Chondrocyte (in vitro differentiated cells): ENCODE measurements around the gene PTCD2. TPM values are rescaled to one million over a fixed set of nuclear protein-coding genes. Genes with fewer than 3 reads are reported as not detected.

Source experiments
- DNase-seq: peaks from one replicate; pipeline ENCODE4 v3.0.0; 2021; ENCODE audit warnings: mixed read lengths, low spot score
- H3K27ac Mint-ChIP-seq: one replicate; pipeline ENCODE4 v1.8.0; 2021; ENCODE audit warnings: mild to moderate bottlenecking, moderate library complexity, mixed read lengths; ENCODE audit not compliant: unreplicated experiment
- H3K27me3 Mint-ChIP-seq: 2 replicates; pipeline ENCODE4 v1.8.0; 2021; ENCODE audit warnings: low read depth, mixed read lengths
- H3K36me3 Mint-ChIP-seq: 2 replicates; pipeline ENCODE4 v1.8.0; 2021; ENCODE audit warnings: low read depth, mixed read lengths
- H3K4me1 Mint-ChIP-seq: 2 replicates; pipeline ENCODE4 v1.8.0; 2021; ENCODE audit warnings: low read depth, mild to moderate bottlenecking, mixed read lengths
- H3K4me3 Mint-ChIP-seq: one replicate; pipeline ENCODE4 v1.8.0; 2021; ENCODE audit warnings: mild to moderate bottlenecking, moderate library complexity, mixed read lengths; ENCODE audit not compliant: unreplicated experiment
- H3K9me3 Mint-ChIP-seq: 2 replicates; pipeline ENCODE4 v1.8.0; 2021; ENCODE audit warnings: low read depth, mixed read lengths
- CTCF ChIP-seq: fragments of 200-600 bp; sonication (generic); IDR thresholded peaks from 2 replicates; pipeline ENCODE4 v1.5.0; 2021; ENCODE audit warnings: antibody characterized with exemption, mild to moderate bottlenecking, moderate library complexity
- total RNA-seq: library from RNA; stranded (reverse); gene quantifications from 3 replicates; pipeline ENCODE4 v1.2.1, GENCODE V29; 2021

The PTCD2 gene
- total RNA-seq, 1 donor from 2014 or later, result 8.5 TPM

DNA sequence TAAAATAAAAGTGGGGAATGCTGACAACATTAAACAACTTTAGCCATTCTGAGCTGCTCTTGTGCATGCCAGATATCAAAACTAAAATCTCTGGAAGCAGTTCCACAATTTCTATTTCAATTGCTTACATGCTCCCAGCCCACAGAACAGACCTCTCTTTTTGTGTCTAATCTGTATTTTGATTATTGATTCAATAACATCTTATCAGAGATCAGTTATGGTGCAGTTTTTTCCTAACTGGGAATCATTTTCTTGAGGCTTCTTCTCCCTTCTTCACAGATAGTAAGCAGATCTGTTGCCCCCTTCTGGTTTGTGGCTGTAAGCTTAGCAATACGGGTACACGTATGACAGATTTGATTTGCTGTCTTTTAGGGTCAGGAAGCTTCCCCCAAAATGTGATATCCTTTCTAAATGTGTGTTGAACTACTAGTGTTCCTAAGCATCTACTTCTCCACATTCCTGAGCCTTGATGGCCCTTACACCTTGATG, 39.5 kb upstream of the PTCD2 start:
- peaks cover 9% of the 10 kb centered on the region for H3K9me3 Mint-ChIP-seq
- DNase-seq, result no peak
- peaks cover 47% of the 10 kb centered on the region for H3K4me1 Mint-ChIP-seq
- no peaks in the 10 kb centered on the region for H3K27me3 Mint-ChIP-seq
- peak overlapping the region; percentile 83 for H3K27ac Mint-ChIP-seq
- H3K4me3 Mint-ChIP-seq, result no peak overlapping the region
- peak; percentile 87 for TF ChIP-seq CTCF
- H3K36me3 Mint-ChIP-seq, result peaks cover 10% of the 10 kb centered on the region

- Mint-ChIP-seq H3K27ac (peak overlapping the region; percentile 83), H3K9me3 (peaks cover under 1% of the 10 kb centered on the region), H3K4me3 (no peak overlapping the region), H3K4me1 (peaks cover 47% of the 10 kb centered on the region), H3K27me3 (no peaks in the 10 kb centered on the region), H3K36me3 (peaks cover 8% of the 10 kb centered on the region)
- no peak for TF ChIP-seq CTCF
- no peak for DNase-seq
Measured at GRCh38 chr5:72281430-72281763, 38.8 kb upstream of the PTCD2 start.

GRCh38 chr5:72281764-72282499, 38.2 kb upstream of the PTCD2 start:
- peaks cover 47% of the 10 kb centered on the region for H3K4me1 Mint-ChIP-seq
- no peaks in the 10 kb centered on the region for H3K9me3 Mint-ChIP-seq
- H3K27ac Mint-ChIP-seq, result peak overlapping the region; percentile 83
- TF ChIP-seq CTCF, result no peak
- H3K4me3 Mint-ChIP-seq, result no peak overlapping the region
- DNase-seq, result no peak
- H3K36me3 Mint-ChIP-seq, result peaks cover 6% of the 10 kb centered on the region
- no peaks in the 10 kb centered on the region for H3K27me3 Mint-ChIP-seq

- Mint-ChIP-seq H3K36me3 (peaks cover 5% of the 10 kb centered on the region), H3K4me3 (no peak overlapping the region), H3K27me3 (no peaks in the 10 kb centered on the region), H3K9me3 (no peaks in the 10 kb centered on the region), H3K4me1 (peaks cover 47% of the 10 kb centered on the region), H3K27ac (peak overlapping the region; percentile 83)
- DNase-seq, result no peak
- no peak for TF ChIP-seq CTCF
Measured at GRCh38 chr5:72282878-72283277, 37.3 kb upstream of the PTCD2 start.

GRCh38 chr5:72283358-72283757, 36.8 kb upstream of the PTCD2 start:
- DNase-seq, result no peak
- H3K9me3 Mint-ChIP-seq, result no peaks in the 10 kb centered on the region
- H3K4me3 Mint-ChIP-seq, result no peak overlapping the region
- H3K27me3 Mint-ChIP-seq, result no peaks in the 10 kb centered on the region
- peak overlapping the region; percentile 83 for H3K27ac Mint-ChIP-seq
- H3K4me1 Mint-ChIP-seq, result peaks cover 47% of the 10 kb centered on the region
- peaks cover 6% of the 10 kb centered on the region for H3K36me3 Mint-ChIP-seq
- TF ChIP-seq CTCF, result no peak
